Amniotic stem cell (primary cell): ENCODE results near the gene GABRR2.

ENCODE experiments used
- DNase-seq: peaks from one replicate; lab custom pipeline; 2025; lab: John Stamatoyannopoulos, UW

GABRR2 gene

DNA sequence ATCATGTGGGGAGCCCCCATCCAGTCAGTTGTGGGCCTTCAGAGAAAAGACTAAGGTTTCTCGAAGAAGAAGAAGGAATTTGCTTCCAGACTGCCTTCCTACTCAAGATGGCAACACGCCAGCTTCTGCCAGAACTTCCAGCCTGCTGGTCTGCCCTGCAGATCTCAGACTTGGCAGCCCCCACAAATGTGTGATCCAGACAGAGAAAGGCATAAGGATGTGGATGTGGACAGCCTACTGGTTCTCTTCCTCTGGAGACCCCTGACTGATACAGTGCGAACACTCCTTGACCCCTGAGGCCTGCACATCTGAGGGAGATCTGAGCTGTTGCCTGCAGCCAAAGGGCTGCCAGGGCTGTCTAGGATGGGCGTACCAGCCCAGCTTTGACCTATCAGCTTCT is 106.5 kb downstream of the GABRR2 start:
- DNase-seq, result no peak
